Esophagus (tissue), 2 donors: ENCODE data around the gene AGBL5. TPM values are rescaled to one million over a fixed set of nuclear protein-coding genes. Genes with fewer than 3 reads are reported as not detected.

Experiments
- H3K27ac ChIP-seq, 2 donors: one replicate each; pipeline ENCODE4 v1.5.1; 2013; ENCODE audit warnings: low read depth in 2 of 2, mild to moderate bottlenecking in 2 of 2, inconsistent platforms in 1 of 2, low read length in 1 of 2, moderate library complexity in 1 of 2
- H3K27me3 ChIP-seq, 2 donors: one replicate each; pipeline ENCODE4 v1.6.1; 2013; ENCODE audit warnings: low read length in 2 of 2, control low read depth in 1 of 2, mild to moderate bottlenecking in 1 of 2; ENCODE audit not compliant: insufficient read depth in 2 of 2, control insufficient read depth in 1 of 2
- H3K36me3 ChIP-seq, 2 donors: one replicate each; pipeline ENCODE4 v1.6.1; 2013; ENCODE audit warnings: low read length in 1 of 2; ENCODE audit not compliant: control insufficient read depth in 2 of 2, insufficient read depth in 2 of 2
- H3K4me1 ChIP-seq, 2 donors: one replicate each; pipeline ENCODE4 v1.6.1; 2013; ENCODE audit warnings: low read length in 1 of 2; ENCODE audit not compliant: control insufficient read depth in 2 of 2, insufficient read depth in 2 of 2
- H3K4me3 ChIP-seq, 2 donors: one replicate each; pipeline ENCODE4 v1.5.1; 2013; ENCODE audit warnings: low read length in 2 of 2, mild to moderate bottlenecking in 2 of 2, low read depth in 1 of 2, moderate library complexity in 1 of 2
- H3K9me3 ChIP-seq, 2 donors: one replicate each; pipeline ENCODE4 v1.6.1; 2013; ENCODE audit warnings: mild to moderate bottlenecking in 2 of 2, low read depth in 1 of 2, low read length in 1 of 2, moderate library complexity in 1 of 2; ENCODE audit not compliant: control insufficient read depth in 2 of 2, insufficient read depth in 1 of 2
- WGBS, 2 donors: extraction: QIAGEN DNeasy Blood & Tissue Kit; methylation state at CpG; one replicate each; pipeline ENCODE4 v1.1.7; 2013; 5-methylcytosine and 5-hydroxymethylcytosine counted together
- polyA plus RNA-seq, 2 donors: library from polyadenylated mRNA; stranded (reverse); fragments of 200-250 nt; gene quantifications; one replicate each; pipeline ENCODE4 v1.2.3, GENCODE V29; 2013
- donor health status: healthy with polysubstance abuse.
- donor health status: Bipolar disorder and iron deficiency.

Gene AGBL5
- polyA plus RNA-seq, 2 donors, result 7.6 to 10.6 TPM

- WGBS, 2 donors, result 85 to 89% methylated on average over 33 to 38 of the region's 38 CpGs
- H3K4me1 ChIP-seq, result peaks cover 4 to 15% of the 10 kb centered on the region in 2 donors
These were observed 30.7 kb downstream of the AGBL5 start for GRCh38 chr2:27081984-27082772.

GRCh38 chr2:27082773-27083409 is 31.4 kb downstream of the AGBL5 start:
- Histone ChIP-seq H3K4me1 (peaks cover 4 to 17% of the 10 kb centered on the region in 2 donors), H3K27me3 (no peaks in the 10 kb centered on the region), H3K4me3 (no peak overlapping the region), H3K9me3 (no peaks in the 10 kb centered on the region), H3K36me3 (no peaks in the 10 kb centered on the region), H3K27ac (no peak overlapping the region)
- WGBS, 2 donors, result 85 to 87% methylated on average over 25 to 27 of the region's 27 CpGs

More at GRCh38 chr2:27081984-27082772, 30.7 kb downstream of the AGBL5 start:
- Histone ChIP-seq H3K9me3 (no peaks in the 10 kb centered on the region), H3K36me3 (no peaks in the 10 kb centered on the region), H3K4me3 (no peak overlapping the region), H3K27me3 (no peaks in the 10 kb centered on the region), H3K27ac (peak overlapping the region in 1 of 2 donors; percentile 76)

- H3K4me1 ChIP-seq, result peaks cover 4 to 17% of the 10 kb centered on the region in 2 donors
- 78% methylated on average over 20 of the region's 20 CpGs for WGBS, 2 donors
- H3K27ac ChIP-seq, result no peak overlapping the region
- H3K36me3 ChIP-seq, result no peaks in the 10 kb centered on the region
- no peak overlapping the region for H3K4me3 ChIP-seq
- H3K9me3 ChIP-seq, result no peaks in the 10 kb centered on the region
- H3K27me3 ChIP-seq, result no peaks in the 10 kb centered on the region
These were observed 32.2 kb downstream of the AGBL5 start for GRCh38 chr2:27083410-27084296.

- WGBS, 2 donors, result 85 to 88% methylated on average over 6 of the region's 6 CpGs
- Histone ChIP-seq H3K4me3 (no peak overlapping the region), H3K36me3 (no peaks in the 10 kb centered on the region), H3K9me3 (no peaks in the 10 kb centered on the region), H3K27me3 (no peaks in the 10 kb centered on the region), H3K27ac (peak overlapping the region in 1 of 2 donors; percentile 89), H3K4me1 (peaks cover 4 to 17% of the 10 kb centered on the region in 2 donors)
These were observed 33.0 kb downstream of the AGBL5 start for GRCh38 chr2:27084297-27085061.

- peaks cover 4 to 17% of the 10 kb centered on the region in 2 donors for H3K4me1 ChIP-seq
- H3K4me3 ChIP-seq, result peak overlapping the region in 1 of 2 donors; percentile 61
- 54 to 62% methylated on average over 10 of the region's 10 CpGs for WGBS, 2 donors
- no peaks in the 10 kb centered on the region for H3K27me3 ChIP-seq
- H3K36me3 ChIP-seq, result no peaks in the 10 kb centered on the region
- no peaks in the 10 kb centered on the region for H3K9me3 ChIP-seq
- peak overlapping the region; percentile 89 for H3K27ac ChIP-seq
These were observed 33.7 kb downstream of the AGBL5 start for GRCh38 chr2:27085062-27085672.

GRCh38 chr2:27085673-27086089 is 34.2 kb downstream of the AGBL5 start:
- no peaks in the 10 kb centered on the region for H3K27me3 ChIP-seq
- H3K27ac ChIP-seq, result peak overlapping the region; percentile 89
- no peaks in the 10 kb centered on the region for H3K9me3 ChIP-seq
- peak overlapping the region; percentile 51 to 61 for H3K4me3 ChIP-seq
- WGBS, 2 donors, result 1% methylated on average over 38 of the region's 38 CpGs
- H3K4me1 ChIP-seq, result peaks cover 4 to 16% of the 10 kb centered on the region in 2 donors
- H3K36me3 ChIP-seq, result no peaks in the 10 kb centered on the region

- Histone ChIP-seq H3K9me3 (no peaks in the 10 kb centered on the region), H3K4me3 (peak overlapping the region; percentile 51 to 61), H3K27ac (peak overlapping the region; percentile 89), H3K36me3 (no peaks in the 10 kb centered on the region), H3K4me1 (peaks cover 4 to 12% of the 10 kb centered on the region in 2 donors), H3K27me3 (no peaks in the 10 kb centered on the region)
- WGBS, 2 donors, result 0 to 1% methylated on average over 68 to 81 of the region's 81 CpGs
These were observed 34.7 kb downstream of the AGBL5 start for GRCh38 chr2:27086090-27086723.

- Histone ChIP-seq H3K36me3 (no peaks in the 10 kb centered on the region), H3K4me3 (peak within 1 kb of the TSS; percentile 51 to 61), H3K4me1 (peaks cover 4 to 10% of the 10 kb centered on the region in 2 donors), H3K27ac (peak within 1 kb of the TSS; percentile 89), H3K9me3 (no peaks in the 10 kb centered on the region), H3K27me3 (no peaks in the 10 kb centered on the region)
- WGBS, 2 donors, result 10 to 11% methylated on average over 42 to 54 of the region's 54 CpGs
These were observed 35.5 kb downstream of the AGBL5 start, which contains the start of gene KHK for GRCh38 chr2:27086724-27087593. KHK (plus strand) TSS chr2:27086772; CDS start chr2:27087260, 488 bp downstream.
